Vagina (tissue), 2 donors: ENCODE data around the gene FHIT.

Experiments
- CTCF ChIP-seq, 3 experiments: fragments of 450-650 bp in 2 of 3; fragments of 200-600 bp in 1 of 3; sonication (generic) in 1 of 3; IDR thresholded peaks; one replicate each; pipeline ENCODE4 v1.5.1; 2017 to 2019; ENCODE audit warnings: antibody characterized with exemption in 3 of 3, mild to moderate bottlenecking in 2 of 3, moderate library complexity in 2 of 3
- POLR2A ChIP-seq, 2 donors: fragments of 450-650 bp; IDR thresholded peaks; one replicate each; pipeline ENCODE4 v1.6.1; 2017; ENCODE audit warnings: antibody characterized with exemption in 2 of 2, mild to moderate bottlenecking in 2 of 2, moderate library complexity in 2 of 2
- POLR2AphosphoS5 ChIP-seq, 2 donors: sonication (generic); formaldehyde crosslinking; IDR thresholded peaks; one replicate each; pipeline ENCODE4 v1.9.0; 2017; ENCODE audit warnings: antibody characterized with exemption in 2 of 2, mild to moderate bottlenecking in 2 of 2, low read depth in 1 of 2; ENCODE audit not compliant: insufficient read depth in 1 of 2

GRCh38 chr3:59793976-59794375 lies 1457.3 kb downstream of the FHIT start:
- TF ChIP-seq CTCF (IDR thresholded peaks at IDR 0.05) (no peak), POLR2AphosphoS5 (IDR thresholded peaks at IDR 0.05; ENCODE audit: insufficient read depth in 1 of 2, low read depth in 1 of 2) (no peak), POLR2A (IDR thresholded peaks at IDR 0.05) (no peak)
